HG03108 (cell line): ENCODE results near the gene DCUN1D1.

Experiments
- ATAC-seq: cut with Tn5 transposase; IDR thresholded peaks from one replicate; pipeline ENCODE4 v1.9.1; 2021; ENCODE audit warnings: moderate library complexity; ENCODE audit not compliant: unreplicated experiment

DCUN1D1 gene

GRCh38 chr3:182904164-182904563 is 76.2 kb downstream of the DCUN1D1 start:
- no peak for ATAC-seq

GRCh38 chr3:182902236-182902635 is 78.1 kb downstream of the DCUN1D1 start:
- ATAC-seq: no peak

- ATAC-seq: no peak
Measured at GRCh38 chr3:182896553-182896952, 83.8 kb downstream of the DCUN1D1 start.

- ATAC-seq: no peak
Measured at GRCh38 chr3:182895513-182896112, 84.7 kb downstream of the DCUN1D1 start.

- ATAC-seq: no peak
Measured at GRCh38 chr3:182892226-182892625, 88.1 kb downstream of the DCUN1D1 start.

- ATAC-seq: no peak
Measured at GRCh38 chr3:182891364-182891763, 89.0 kb downstream of the DCUN1D1 start.

GRCh38 chr3:182889948-182890629 is 90.2 kb downstream of the DCUN1D1 start:
- ATAC-seq: no peak
